Activated T-cell treated with anti-CD3 and anti-CD28 coated beads for 4 hours (primary cell): ENCODE data around the gene PSMD9.
"Not testable (repeated sequence)": the region's sequence is repeated elsewhere in the genome, so short reads cannot be mapped to it uniquely, and the experiment has no call there.

Experiments used
- DNase-seq: peaks from one replicate; pipeline ENCODE4 v3.0.0-alpha.2; 2020

The PSMD9 gene, protein sequence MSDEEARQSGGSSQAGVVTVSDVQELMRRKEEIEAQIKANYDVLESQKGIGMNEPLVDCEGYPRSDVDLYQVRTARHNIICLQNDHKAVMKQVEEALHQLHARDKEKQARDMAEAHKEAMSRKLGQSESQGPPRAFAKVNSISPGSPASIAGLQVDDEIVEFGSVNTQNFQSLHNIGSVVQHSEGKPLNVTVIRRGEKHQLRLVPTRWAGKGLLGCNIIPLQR

GRCh38 chr12:121888478-121889273, at the start of gene PSMD9:
Gene PSMD9 (plus strand): TSS chr12:121888790. CDS start chr12:121888857, 67 bp downstream.
- DNase-seq, result peak; percentile 99

GRCh38 chr12:121839106-121839992, 49.2 kb upstream of the PSMD9 start:
- peak; percentile 99 for DNase-seq

DNA sequence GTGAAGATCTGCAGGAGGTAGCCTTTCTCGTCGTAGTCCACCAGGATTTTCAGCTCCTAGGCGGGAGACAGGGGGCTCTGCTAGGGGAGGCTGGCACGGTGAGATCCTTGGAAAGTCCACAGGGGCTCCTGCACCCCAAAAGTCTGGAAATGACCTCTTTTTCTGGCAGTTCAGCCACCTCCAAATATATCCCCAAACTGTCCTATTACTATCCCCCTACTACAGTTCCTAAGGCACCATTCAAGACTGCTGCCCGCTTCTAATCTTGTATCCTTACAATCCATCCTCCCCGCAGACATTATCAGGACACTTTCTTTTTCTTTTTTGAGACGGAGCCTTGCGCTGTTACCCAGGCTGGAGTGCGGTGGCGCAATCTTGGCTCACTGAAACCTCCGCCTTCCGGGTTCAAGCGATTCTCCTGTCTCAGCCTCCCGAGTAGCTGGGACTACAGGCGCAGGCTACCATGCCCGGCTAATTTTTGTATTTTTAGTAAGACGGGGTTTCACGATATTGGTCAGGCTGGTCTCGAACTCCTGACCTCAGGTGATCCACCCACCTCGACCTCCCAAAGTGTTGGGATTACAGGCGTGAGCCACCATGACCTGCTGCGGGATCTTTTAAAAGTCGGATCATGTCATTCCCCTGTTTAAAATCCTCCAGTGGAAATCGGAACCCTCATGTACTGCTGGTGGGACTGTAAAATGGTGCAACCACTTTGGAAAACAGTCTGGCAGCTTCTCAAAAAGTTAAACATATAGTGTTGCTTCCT, 48.4 kb upstream of the PSMD9 start:
- no peak for DNase-seq

DNA sequence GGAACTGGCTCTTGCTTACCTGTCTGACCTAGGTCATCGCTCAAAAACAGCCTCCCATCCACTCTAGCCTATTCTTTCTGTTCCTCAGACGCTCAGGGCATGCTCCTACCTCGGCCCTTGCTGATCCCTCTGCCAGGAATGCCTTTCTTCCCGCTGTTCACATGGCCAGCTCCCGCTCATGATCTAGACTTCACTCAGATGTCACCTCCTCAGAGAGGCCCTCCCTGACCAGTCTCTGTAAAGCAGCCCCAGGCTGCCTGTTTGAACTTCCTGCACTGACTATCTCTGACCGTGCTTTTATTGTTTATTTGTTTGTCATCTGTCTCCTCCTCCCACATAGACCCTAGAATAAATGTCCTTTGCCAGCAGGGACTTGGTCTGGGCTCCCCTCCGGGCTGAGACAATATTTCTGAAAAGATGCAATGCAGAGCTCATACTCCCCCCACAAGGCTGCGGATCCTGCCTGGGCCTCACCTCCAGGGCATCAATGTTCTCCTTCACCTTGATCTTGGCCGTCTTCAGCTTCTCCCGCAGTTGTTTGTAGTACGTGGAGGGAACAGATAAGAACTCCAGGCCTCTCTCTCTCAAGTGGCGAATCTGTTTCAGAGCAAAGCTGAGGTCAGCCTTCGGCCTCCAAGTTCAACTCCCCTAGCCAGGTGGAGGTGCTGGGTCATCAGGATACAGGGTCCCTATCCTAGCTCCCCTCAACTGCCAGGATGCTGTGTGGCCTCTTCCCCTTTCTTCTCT, 45.2 kb upstream of the PSMD9 start:
- DNase-seq, result no peak

GRCh38 chr12:121845701-121846100, 42.9 kb upstream of the PSMD9 start:
- DNase-seq, result no peak

DNA sequence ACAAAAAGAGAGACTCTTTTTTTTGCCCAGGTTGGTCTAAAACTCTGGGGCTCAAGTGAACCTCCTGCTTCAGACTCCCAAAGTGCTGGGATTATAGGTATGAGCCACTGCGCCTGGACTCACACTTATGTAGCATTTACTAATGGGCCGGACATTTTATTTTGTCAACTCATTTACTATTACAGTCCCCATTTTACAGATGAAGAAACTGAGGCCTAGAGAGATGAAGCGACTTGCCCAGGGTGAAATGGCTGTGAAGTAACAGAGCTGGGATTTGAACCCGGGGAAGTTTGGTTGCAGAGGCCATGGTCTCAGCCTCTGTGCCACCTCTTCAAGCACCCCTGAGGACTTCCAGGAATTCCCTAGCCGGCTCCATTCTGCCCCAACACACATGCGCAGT, 39.4 kb upstream of the PSMD9 start:
- no peak for DNase-seq

GRCh38 chr12:121849665-121850064, 38.9 kb upstream of the PSMD9 start:
- DNase-seq, result no peak

DNA sequence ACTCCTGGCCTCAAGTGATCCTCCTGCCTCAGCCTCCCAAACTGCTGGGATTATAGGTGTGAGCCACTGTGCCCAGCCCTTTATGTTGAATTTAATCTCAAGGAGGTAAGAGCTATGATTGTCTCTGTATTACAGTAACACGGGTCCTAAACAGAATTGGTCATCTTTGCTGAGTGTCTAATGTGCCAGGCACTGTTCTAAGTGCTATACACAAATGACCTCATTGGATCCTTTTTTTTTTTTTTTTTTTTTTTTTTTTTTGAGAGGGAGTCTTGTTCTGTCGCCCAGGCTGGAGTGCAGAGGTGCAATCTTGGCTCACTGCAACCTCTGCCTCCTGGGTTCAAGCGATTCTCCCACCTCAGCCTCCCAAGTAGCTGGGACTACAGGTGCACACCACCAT, 36.2 kb upstream of the PSMD9 start:
- not testable (repeated sequence) for DNase-seq

DNA sequence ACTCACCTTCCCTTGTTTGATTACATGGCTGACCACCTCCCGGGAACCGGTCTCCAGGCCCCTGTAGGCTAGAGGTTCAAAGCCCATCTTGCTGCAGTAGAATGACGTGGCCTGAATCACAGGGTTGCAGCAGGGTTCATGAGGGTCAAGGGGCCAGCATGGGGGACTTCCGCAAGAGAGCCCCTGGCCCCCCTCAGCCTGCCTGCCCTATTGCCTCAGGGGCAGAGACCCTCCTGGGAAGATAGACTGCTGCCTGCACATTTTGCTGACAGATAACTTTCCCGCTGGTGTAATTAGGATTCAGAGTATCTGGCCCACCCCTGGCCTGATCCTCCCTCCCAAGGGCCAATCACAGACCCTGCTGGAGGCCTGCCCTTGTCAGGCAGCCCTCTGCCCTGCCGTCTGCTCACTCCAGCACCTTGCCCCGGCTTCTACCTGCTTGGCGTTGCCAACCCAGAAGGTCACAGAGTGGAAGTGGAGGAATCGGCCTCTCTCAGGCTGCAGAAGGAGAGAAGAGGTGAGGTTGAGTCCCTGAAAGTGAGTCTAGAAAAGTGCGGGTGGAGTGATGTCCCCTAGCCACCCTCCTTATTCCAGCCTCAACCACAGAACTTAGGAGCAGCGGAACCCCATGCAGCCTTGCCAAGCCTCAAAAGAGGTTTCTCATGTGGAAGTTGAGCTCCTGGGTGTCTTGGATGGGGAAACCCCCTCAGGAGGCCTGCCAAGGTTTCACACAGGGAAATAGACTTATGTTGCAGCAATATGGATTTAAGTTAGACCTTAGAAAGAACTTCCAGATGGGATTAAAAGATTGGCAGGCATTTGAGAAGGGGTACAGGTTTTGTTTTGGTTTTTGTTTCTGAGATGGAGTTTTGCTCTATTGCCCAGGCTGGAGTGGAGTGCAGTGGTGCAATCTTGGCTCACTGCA, 31.0 kb upstream of the PSMD9 start:
- no peak for DNase-seq

GRCh38 chr12:121858318-121858661, 30.3 kb upstream of the PSMD9 start:
- no peak for DNase-seq

- DNase-seq, result no peak
Observed at GRCh38 chr12:121858662-121859572, 29.7 kb upstream of the PSMD9 start, which contains the start of gene HPD. Gene HPD (minus strand): TSS chr12:121858859. CDS start chr12:121858823, 36 bp downstream.

- no peak for DNase-seq
Observed at GRCh38 chr12:121860257-121860656, 28.3 kb upstream of the PSMD9 start.

DNA sequence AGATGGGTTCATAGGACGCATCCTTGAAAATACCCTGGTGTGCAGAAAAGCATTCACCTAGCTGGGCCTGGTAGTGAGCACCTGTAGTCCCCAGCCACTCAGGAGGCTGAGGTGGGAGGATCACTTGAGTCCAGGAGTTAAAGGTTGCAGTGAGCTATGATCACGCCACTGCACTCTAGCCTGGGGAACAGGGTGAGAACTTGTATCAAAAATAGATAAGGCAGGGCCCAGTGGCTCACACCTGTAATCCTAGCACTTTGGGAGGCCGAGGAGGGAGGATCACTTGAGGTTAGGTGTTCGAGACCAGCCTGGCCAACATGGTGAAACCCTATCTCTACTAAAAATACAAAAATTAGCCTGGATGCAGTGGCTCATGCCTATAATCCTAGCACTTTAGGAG, 27.9 kb upstream of the PSMD9 start:
- not testable (repeated sequence) for DNase-seq

GRCh38 chr12:121861636-121862254, 26.8 kb upstream of the PSMD9 start:
- no peak for DNase-seq

- no peak for DNase-seq
Observed at GRCh38 chr12:121866331-121866730, 22.3 kb upstream of the PSMD9 start.

DNA sequence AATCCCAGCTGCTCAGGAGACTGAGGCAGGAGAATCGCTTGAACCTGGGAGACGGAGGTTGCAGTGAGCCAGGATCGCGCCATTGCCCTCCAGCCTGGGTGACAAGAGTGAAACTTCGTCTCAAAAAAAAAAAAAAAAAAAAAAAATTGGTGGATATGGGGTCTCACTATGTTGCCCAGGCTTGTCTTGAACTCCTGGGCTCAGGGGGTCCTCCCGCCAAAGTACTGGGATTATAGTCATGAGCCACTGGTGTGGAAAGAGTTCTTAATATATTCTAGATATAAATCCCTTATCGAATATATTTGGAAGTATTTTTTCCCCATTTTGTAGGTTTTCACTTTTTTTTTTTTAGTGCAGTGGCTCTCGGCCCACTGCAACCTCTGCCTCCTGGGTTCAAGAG, 19.4 kb upstream of the PSMD9 start:
- not testable (repeated sequence) for DNase-seq

- DNase-seq, result no peak
Observed at GRCh38 chr12:121871467-121871866, 17.1 kb upstream of the PSMD9 start.

GRCh38 chr12:121872546-121873215, 15.9 kb upstream of the PSMD9 start:
- no peak for DNase-seq

- no peak for DNase-seq
Observed at GRCh38 chr12:121873216-121873569, 15.4 kb upstream of the PSMD9 start.
